ENCODE results near the gene TUBB2B.
"Not testable (repeated sequence)": the region's sequence is repeated elsewhere in the genome, so short reads cannot be mapped to it uniquely, and the experiment has no call there.

TUBB2B gene

DNA sequence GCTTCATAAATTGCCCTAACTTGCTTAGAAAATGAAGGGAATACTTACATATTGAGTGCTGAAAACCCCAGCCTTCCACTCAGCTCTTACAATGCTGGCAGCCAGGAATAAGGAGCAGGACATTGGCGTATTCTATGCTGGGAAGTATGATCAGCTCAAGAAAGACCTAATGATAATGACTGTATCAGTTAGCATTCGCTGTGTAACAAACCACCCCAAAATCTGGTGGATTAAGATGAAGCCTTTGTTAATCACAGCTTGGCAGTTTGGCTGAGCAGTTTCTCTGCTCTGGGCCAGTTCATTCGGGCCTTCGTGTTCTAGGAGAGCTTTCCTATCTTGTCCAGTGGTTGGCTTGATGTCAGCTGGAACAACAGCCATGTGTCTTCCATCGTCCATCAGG lies 36.7 kb downstream of the TUBB2B start:
- no peak for DNase-seq (ENCODE audit: low read depth in 2 of 3, low spot score in 1 of 3)

DNA sequence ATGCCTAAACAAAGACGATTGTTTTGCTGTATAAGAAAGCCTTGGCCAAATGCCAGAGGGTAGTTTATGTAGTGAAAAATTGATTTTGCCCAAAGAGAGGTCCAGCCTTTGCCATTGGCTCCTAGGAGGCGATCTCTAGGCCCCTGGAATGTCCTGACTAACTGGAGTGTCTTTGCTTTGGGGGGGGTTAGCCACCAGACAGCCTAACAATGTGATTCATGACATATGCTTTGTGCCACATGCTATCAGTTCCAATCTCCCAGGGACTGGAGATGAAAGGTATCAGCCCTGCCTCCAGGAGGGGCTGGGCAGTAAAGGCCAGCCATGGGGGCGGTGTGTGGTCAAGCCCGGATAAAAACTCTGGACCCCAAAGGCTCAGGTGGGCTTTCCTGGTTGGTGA lies 37.4 kb downstream of the TUBB2B start:
- DNase-seq (ENCODE audit: low read depth in 2 of 3, low spot score in 1 of 3), result no peak

DNA sequence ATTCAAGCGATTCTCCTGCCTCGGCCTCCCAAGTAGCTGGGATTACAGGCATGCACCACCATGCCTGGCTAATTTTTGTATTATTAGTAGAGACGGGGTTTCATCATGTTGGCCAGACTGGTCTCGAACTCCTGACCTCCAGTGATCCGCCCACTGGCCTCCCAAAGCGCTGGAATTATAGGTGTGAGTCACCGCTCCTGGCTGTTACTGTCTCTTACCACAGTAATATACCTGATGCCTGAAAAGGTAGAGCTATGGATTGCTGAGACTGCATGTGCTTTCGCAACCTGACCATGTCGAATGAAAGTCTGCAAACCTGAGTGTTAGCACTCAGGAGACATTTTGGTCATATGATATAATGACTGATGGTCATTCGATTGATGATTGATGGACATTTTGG lies 38.3 kb downstream of the TUBB2B start:
- DNase-seq (ENCODE audit: low read depth in 2 of 3, low spot score in 1 of 3), result not testable (repeated sequence)

DNA sequence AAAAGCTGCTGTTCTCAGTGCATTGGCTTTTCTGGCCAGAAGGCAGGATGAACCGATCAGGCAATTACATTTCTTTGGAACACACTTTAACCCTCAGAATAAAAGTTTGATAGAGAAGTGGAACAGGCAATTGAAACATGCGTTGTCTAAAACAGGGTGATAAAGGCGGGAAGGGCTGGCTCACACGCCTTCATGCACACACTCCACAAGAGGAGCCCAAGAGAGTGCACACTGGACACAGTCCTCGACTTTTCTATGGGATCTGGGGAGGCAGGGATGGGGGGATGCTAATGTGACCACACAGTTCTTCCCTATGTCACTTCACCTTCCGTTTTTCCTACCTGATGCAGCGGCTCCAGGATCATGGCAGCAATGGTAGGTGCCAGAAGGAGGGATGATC lies 39.2 kb downstream of the TUBB2B start:
- DNase-seq (ENCODE audit: low read depth in 2 of 3, low spot score in 1 of 3), result no peak

DNA sequence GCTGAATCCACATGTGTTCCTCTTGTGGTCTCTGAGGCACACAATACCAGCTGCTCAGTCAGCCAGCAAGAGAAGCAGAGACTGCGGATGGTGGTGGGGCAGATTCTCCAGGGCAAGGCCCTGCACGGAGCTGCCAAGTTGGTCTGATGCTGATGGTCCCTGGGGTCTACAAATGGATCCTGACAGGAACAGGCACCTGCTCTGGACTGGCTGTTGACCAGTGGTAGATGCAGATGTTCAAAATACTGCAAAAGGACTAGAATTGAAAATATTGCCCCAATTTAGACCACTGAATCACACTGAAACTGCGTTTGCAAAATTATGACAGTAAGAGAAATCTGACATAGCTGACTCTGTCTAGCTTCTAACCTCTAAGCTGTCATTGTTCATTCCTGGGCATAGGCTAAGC lies 40.5 kb downstream of the TUBB2B start:
- DNase-seq (ENCODE audit: low read depth in 2 of 3, low spot score in 1 of 3), result no peak

DNA sequence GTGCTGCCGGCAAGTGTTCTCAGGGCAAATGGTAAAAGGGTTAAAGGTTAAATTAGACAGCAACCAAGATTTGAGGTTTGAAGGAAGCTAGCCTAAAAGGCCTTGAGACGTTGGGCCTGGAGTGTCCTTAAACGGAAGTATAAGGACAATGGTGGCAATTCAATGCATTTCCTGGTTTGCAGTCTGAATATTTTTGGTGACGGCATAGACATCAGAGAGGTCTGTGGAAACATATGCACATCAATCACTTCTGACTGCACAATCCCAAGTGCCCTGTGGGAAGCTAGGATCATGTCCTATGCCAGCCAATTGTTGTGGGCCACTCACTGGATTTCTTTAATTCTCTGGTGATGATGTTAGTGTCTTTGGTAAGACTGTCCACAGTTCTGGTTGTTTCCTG lies 44.4 kb downstream of the TUBB2B start:
- no peak for DNase-seq (ENCODE audit: low read depth in 2 of 3, low spot score in 1 of 3)

DNA sequence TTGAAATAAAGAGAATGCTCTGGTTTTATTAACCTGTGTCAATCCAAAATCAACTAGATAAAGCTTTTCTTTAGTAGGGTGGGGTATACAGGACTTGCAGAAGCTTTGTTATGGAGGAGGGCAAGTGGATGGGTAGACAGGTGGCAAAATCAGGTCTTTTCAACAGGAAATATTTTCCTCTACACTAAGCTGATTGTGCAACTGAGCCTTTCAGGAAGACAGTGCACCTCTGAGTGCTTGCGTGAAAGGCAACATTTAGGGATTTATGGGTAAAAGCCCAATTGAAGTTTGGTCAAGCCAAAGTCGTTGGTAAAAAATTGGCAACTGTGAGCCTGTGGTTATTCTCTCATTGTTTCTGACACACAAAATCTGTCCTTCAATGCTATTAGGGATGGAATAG lies 46.3 kb downstream of the TUBB2B start:
- no peak for DNase-seq (ENCODE audit: low read depth in 2 of 3, low spot score in 1 of 3)

DNA sequence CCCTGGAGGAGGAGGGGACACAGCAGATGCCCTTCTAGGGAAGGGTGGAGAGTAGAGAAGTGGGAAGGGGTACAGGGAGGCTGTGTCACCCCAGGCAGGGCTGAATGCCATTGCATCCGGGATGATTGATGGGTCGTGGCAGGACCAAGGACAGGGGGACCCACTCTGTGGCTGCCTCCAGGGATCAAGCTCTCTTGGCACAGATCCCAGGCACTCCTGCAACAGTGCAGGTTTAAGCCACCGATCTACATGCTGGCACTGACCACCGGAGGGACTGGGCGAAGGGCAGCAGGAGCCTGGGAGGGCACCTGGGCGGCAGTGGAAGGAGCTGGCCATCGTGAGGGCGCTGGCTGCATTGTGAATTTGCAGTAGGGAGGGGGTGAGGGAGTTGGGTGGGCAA lies 47.5 kb downstream of the TUBB2B start:
- not testable (repeated sequence) for DNase-seq (ENCODE audit: low read depth in 2 of 3, low spot score in 1 of 3)

DNA sequence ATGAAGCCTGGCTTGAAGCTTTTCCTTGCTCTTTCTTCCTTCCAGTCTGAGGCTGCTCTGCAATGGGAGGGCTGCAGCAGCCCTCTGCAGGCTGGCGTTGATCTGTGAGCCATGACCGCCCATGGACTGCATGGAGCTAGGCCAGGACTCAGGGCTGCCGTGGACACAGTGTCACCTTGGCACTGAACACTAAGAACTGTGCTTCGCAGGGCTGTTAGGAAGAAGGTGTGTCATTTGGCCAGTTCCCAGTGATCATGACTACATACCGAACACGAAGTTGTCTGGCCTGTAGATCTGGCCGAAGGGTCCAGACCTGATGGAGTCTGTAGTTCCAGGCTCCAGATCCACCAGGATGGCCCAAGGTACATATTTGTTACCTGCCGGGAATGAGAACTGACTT lies 48.8 kb downstream of the TUBB2B start:
- DNase-seq (ENCODE audit: low read depth in 2 of 3, low spot score in 1 of 3), result not testable (repeated sequence)

DNA sequence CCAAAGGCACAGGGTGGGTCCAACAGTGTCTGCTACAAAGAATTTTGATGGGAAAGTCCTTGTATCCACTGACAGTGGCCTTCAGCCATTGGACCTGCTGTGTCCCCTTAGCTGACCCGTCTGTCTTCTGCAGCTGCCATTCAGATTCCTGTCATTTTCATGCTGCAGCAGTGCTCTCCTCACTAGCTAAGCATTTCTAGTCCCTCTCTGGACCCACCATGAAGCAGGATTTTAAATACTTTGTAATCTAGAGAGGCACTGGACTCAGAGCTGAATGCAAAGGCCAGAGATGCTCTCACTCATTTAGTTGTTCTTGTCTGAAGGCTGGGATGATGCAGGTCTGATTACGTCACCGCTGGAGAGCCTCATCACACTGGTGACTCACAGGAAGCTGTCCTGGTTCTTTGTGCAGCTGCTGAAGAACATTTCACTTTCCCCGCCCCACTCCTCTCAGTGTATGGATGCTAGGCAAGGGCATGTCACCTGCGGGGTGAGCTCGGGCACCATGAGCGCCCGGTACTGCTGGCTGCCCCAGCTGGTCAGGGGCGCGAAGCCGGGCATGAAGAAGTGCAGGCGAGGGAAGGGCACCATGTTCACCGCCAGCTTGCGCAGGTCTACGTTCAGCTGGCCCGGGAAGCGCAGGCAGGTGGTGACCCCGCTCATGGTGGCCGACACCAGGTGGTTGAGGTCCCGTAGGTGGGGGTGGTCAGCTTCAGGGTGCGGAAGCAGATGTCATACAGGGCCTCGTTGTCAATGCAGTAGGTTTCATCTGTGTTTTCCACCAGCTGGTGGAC lies 50.7 kb downstream of the TUBB2B start:
- peak in 1 of 3 donors; percentile 30 for DNase-seq (ENCODE audit: low read depth in 2 of 3, low spot score in 1 of 3)

DNA sequence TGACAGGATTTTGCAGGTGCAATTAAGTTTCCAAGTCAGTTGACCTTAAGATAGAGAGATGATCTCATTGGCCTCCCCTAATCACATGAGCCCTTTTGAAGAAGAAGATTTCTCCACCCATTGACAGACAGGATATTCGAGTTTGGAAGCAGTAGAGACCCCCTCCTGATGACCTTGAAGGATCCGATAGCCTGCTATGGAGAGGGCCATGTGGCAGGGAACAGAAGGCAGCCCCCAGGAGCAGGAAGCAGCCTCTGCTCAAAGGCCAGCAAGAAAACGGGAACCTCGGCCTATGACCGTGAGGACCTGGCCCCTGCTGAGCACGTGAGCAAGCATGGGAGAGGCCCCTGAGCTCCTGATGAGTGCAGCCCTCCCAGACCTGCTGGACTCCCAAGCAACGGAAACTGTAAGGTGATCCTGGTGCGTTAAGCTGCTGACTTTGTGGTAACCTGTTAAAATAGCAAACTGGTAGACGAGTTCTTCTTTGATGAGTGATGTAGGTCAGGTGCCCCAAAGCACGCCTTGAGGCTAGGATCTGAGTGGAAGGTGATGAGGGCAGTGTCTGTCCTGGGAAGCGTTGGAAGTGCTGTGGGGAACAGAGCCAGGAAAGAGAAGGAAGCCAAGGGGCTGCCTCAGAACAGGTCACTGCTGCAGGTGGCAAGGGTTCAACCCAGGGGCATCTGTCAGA lies 51.6 kb downstream of the TUBB2B start:
- no peak for DNase-seq (ENCODE audit: low read depth in 2 of 3, low spot score in 1 of 3)
